HepG2 (cell line): ENCODE measurements around the gene JPT2. TPM values are rescaled to one million over a fixed set of nuclear protein-coding genes. Genes with fewer than 3 reads are reported as not detected.

Source experiments
- ATAC-seq: fragments of 200-7000 bp; cut with Tn5 transposase; 3 replicates; pipeline ENCODE4 v1.9.1; 2020; ENCODE audit warnings: mild to moderate bottlenecking, moderate library complexity
- BruUV-seq: library from RNA; stranded (reverse); fragments of 400-500 nt; replicated peaks from 2 replicates; lab custom pipeline; 2021; lab: Mats Ljungman, UMichigan
- CTCF ChIA-PET: fragments of 300-600 bp; formaldehyde crosslinking; extraction: SDS; loops from one replicate; lab custom pipeline; 2021; ENCODE audit warnings: low total read pairs, inconsistent platforms, low intra/inter-chr PET ratio; lab: Yijun Ruan, JAX
- POLR2A ChIA-PET: fragments of 350-600 bp; sonication (Branson Sonifier 250); formaldehyde crosslinking; loops from one replicate; lab custom pipeline; 2020; ENCODE audit warnings: antibody characterized with exemption, inconsistent platforms; lab: Yijun Ruan, JAX
- DNase-seq: peaks from one replicate; pipeline ENCODE4 v3.0.0-alpha.2; 2015; ENCODE audit warnings: low spot score
- FAIRE-seq: peaks from 3 replicates; lab custom pipeline; 2011; peaks lifted over from hg19 to GRCh38; lab: Jason Lieb, UNC
- H2AFZ ChIP-seq: one replicate; pipeline ENCODE4 v1.6.1; 2011; ENCODE audit warnings: low read length, inconsistent platforms
- H3K27ac ChIP-seq: fragments of 300-600 bp; 3 replicates; pipeline ENCODE4 v1.8.0; 2011; ENCODE audit warnings: mixed run types, mild to moderate bottlenecking, mixed read lengths, low read length, inconsistent platforms; ENCODE audit not compliant: insufficient read depth; ENCODE audit errors: extremely low read length
- H3K27me3 ChIP-seq, 2 experiments: fragments of 200-600 bp in 1 of 2; 2 replicates in 1 of 2; 3 replicates in 1 of 2; pipeline versions ENCODE4 v1.6.0 to v1.8.0; 2011; ENCODE audit warnings: low read length in 2 of 2, mild to moderate bottlenecking in 2 of 2, moderate library complexity in 2 of 2, inconsistent platforms in 1 of 2; ENCODE audit not compliant: insufficient read depth in 2 of 2, control insufficient read depth in 1 of 2
- H3K36me3 ChIP-seq, 2 experiments: fragments of 200-600 bp in 1 of 2; replicated peaks in 1 of 2; 2 replicates in 1 of 2; 3 replicates in 1 of 2; pipeline versions ENCODE4 v1.5.1 to v1.8.0; 2011; ENCODE audit warnings: low read length in 2 of 2, inconsistent platforms in 1 of 2; ENCODE audit not compliant: insufficient read depth in 2 of 2, control insufficient read depth in 1 of 2
- H3K4me1 ChIP-seq: 2 replicates; pipeline ENCODE4 v1.5.1; 2012; ENCODE audit warnings: low read length, inconsistent platforms; ENCODE audit not compliant: insufficient read depth
- H3K4me2 ChIP-seq: 2 replicates; pipeline ENCODE4 v1.6.0; 2011; ENCODE audit warnings: low read depth, low read length, inconsistent platforms
- H3K4me3 ChIP-seq, 3 experiments: fragments of 200-600 bp in 1 of 3; sonication (generic), shearing (Covaris generic) in 1 of 3; replicated peaks in 1 of 3; 2 replicates each; pipeline ENCODE4 v1.5.1; 2011 to 2016; ENCODE audit warnings: low read length in 3 of 3, inconsistent platforms in 2 of 3, low read depth in 2 of 3, mild to moderate bottlenecking in 2 of 3, control low read depth in 1 of 3, mixed read lengths in 1 of 3; ENCODE audit not compliant: insufficient read depth in 1 of 3
- H3K79me2 ChIP-seq: one replicate; pipeline ENCODE4 v1.6.1; 2011; ENCODE audit warnings: low read length, inconsistent platforms; ENCODE audit not compliant: insufficient read depth
- H3K9ac ChIP-seq: 2 replicates; pipeline ENCODE4 v1.6.0; 2011; ENCODE audit warnings: mild to moderate bottlenecking, low read depth, low read length, inconsistent platforms; ENCODE audit not compliant: insufficient read depth
- H3K9me3 ChIP-seq: 2 replicates; pipeline ENCODE4 v1.5.1; 2012; ENCODE audit warnings: mild to moderate bottlenecking, low read length
- H4K20me1 ChIP-seq: 2 replicates; pipeline ENCODE4 v1.6.0; 2011; ENCODE audit warnings: inconsistent platforms, mild to moderate bottlenecking, low read length, moderate library complexity; ENCODE audit not compliant: insufficient read depth
- ATF6 ChIP-seq: sonication (generic); formaldehyde crosslinking; conservative IDR thresholded peaks from 2 replicates; pipeline ENCODE4 v1.4.0; 2020; ENCODE audit warnings: missing genetic modification reagents
- CEBPB ChIP-seq: IDR thresholded peaks from 2 replicates; pipeline ENCODE4 v1.6.1; 2011; ENCODE audit warnings: low read depth, low read length, improper control_type of control experiment, borderline replicate concordance
- FOXM1 ChIP-seq: sonication (generic); formaldehyde crosslinking; IDR thresholded peaks from 2 replicates; pipeline ENCODE4 v1.5.0; 2020; ENCODE audit warnings: missing genetic modification reagents
- HMG20A ChIP-seq: IDR thresholded peaks from 2 replicates; pipeline ENCODE4 v1.6.1; 2016; ENCODE audit warnings: borderline replicate concordance
- MTF2 ChIP-seq: sonication (generic); formaldehyde crosslinking; IDR thresholded peaks from 2 replicates; pipeline ENCODE4 v1.5.0; 2020; ENCODE audit warnings: missing genetic modification reagents, borderline replicate concordance
- SNAPC4 ChIP-seq: sonication (generic); formaldehyde crosslinking; IDR thresholded peaks from 2 replicates; pipeline ENCODE4 v1.4.0; 2020; ENCODE audit warnings: mild to moderate bottlenecking, missing genetic modification reagents
- SSRP1 ChIP-seq: IDR thresholded peaks from 2 replicates; pipeline ENCODE4 v1.6.1; 2016; ENCODE audit warnings: control low read depth
- ZNF160 ChIP-seq: sonication (generic); formaldehyde crosslinking; IDR thresholded peaks from 2 replicates; pipeline ENCODE4 v1.8.0; 2022; ENCODE audit warnings: mild to moderate bottlenecking, inconsistent platforms, missing genetic modification reagents
- ZNF280B ChIP-seq: sonication (generic); formaldehyde crosslinking; IDR thresholded peaks from 2 replicates; pipeline ENCODE4 v1.5.0; 2020; ENCODE audit warnings: missing genetic modification reagents, mild to moderate bottlenecking, borderline replicate concordance
- ZNF414 ChIP-seq: sonication (generic); formaldehyde crosslinking; IDR thresholded peaks from 2 replicates; pipeline ENCODE4 v1.5.0; 2020; ENCODE audit warnings: missing genetic modification reagents
- ZNF580 ChIP-seq: IDR thresholded peaks from 2 replicates; pipeline ENCODE4 v1.6.1; 2016; ENCODE audit warnings: low read depth, borderline replicate concordance
- ZNF616 ChIP-seq: sonication (generic); formaldehyde crosslinking; IDR thresholded peaks from 2 replicates; pipeline ENCODE4 v1.5.0; 2020; ENCODE audit warnings: low read depth, mild to moderate bottlenecking, missing genetic modification reagents
- ZNF879 ChIP-seq: sonication (generic); formaldehyde crosslinking; IDR thresholded peaks from 2 replicates; pipeline ENCODE4 v1.8.1; 2023; ENCODE audit warnings: missing genetic modification reagents
- WGBS: methylation state at CpG from one replicate; pipeline ENCODE4 v1.1.6; 2017; ENCODE audit warnings: low lambda C conversion rate; 5-methylcytosine and 5-hydroxymethylcytosine counted together
- in situ Hi-C: cut with HindIII; loops from 2 replicates; pipeline ENCODE4 v1.10.0; 2017; ENCODE audit warnings: low pct_unique_long_range_greater_than_20kb; ENCODE audit not compliant: extremely low pct_ligation_motif_present
- intact Hi-C: fragments of 100-400 bp; cut with micrococcal nuclease; formaldehyde crosslinking; loops from one replicate; pipeline ENCODE4 v1.10.0; 2022; ENCODE audit not compliant: unreplicated experiment
- polyA plus RNA-seq, 8 experiments: library from polyadenylated mRNA; depleted of rRNA in 3 of 8; stranded (reverse) in 7 of 8; unstranded in 1 of 8; fragments of >200 nt; fragmentation: Illumina TruSeq in 4 of 8; extraction: Trizol in 4 of 8; gene quantifications; 2 replicates each; pipeline versions ENCODE4 v1.2.1 to v1.2.3, GENCODE V29; 2011 to 2016; ENCODE audit warnings: low read depth in 4 of 8, missing spikeins in 1 of 8, mixed read lengths in 1 of 8; ENCODE audit not compliant: insufficient read depth in 1 of 8
- total RNA-seq, 5 experiments: library from RNA; depleted of rRNA; stranded (reverse); fragments of >200 nt; fragmentation: Illumina TruSeq; extraction: Trizol; gene quantifications; 2 replicates each; pipeline ENCODE4 v1.2.3, GENCODE V29; 2016; ENCODE audit warnings: low read depth in 1 of 5

Gene JPT2
- total and polyA plus RNA-seq, 2 of the 13 experiments (the other 11 are each of a cell fraction or from before 2014, with no cell fraction given) = 53.5 to 89.4 TPM

- Histone ChIP-seq H3K4me1 (no peaks in the 10 kb centered on the region), H3K4me3 (no peak overlapping the region), H2AFZ (no peak overlapping the region), H3K36me3 (peaks cover 34 to 94% of the 10 kb centered on the region in 2 experiments), H3K27me3 (no peaks in the 10 kb centered on the region), H3K79me2 (no peaks in the 10 kb centered on the region), H3K9ac (no peak overlapping the region), H3K9me3 (no peaks in the 10 kb centered on the region), H3K4me2 (no peak overlapping the region), H4K20me1 (no peaks in the 10 kb centered on the region), H3K27ac (no peak overlapping the region)
- in situ Hi-C loops (no loop called here), intact Hi-C loops (no loop called here)
- ChIA-PET POLR2A (no interaction called here), CTCF (no interaction called here)
- no peak for ATAC-seq
- no peak for TF ChIP-seq ZNF879 (CRISPR knock-in tag)
- TF ChIP-seq FOXM1 (CRISPR knock-in tag) = no peak
- no peak for TF ChIP-seq MTF2
- no peak for TF ChIP-seq ATF6 (CRISPR knock-in tag)
- no peak for TF ChIP-seq ZNF616 (CRISPR knock-in tag)
- no peak for TF ChIP-seq SSRP1
- TF ChIP-seq HMG20A = no peak
- TF ChIP-seq ZNF580 (CRISPR knock-in tag) = no peak
- TF ChIP-seq ZNF414 (CRISPR knock-in tag) = no peak
- no peak for TF ChIP-seq ZNF160 (CRISPR knock-in tag)
- TF ChIP-seq CEBPB = no peak
- no peak for TF ChIP-seq SNAPC4 (CRISPR knock-in tag)
- TF ChIP-seq ZNF280B (CRISPR knock-in tag) = no peak
- 99% methylated on average over 16 of the region's 23 CpGs for WGBS
- BruUV-seq = no TSS peak
- no peak for DNase-seq
- FAIRE-seq = no peak
Observed at GRCh38 chr16:1668612-1669319, 9.3 kb upstream of the JPT2 start.
